Osteocyte (in vitro differentiated cells): ENCODE data around the gene CNGB1. TPM values are rescaled to one million over a fixed set of nuclear protein-coding genes. Genes with fewer than 3 reads are reported as not detected.

Experiments used
- DNase-seq: peaks from one replicate; pipeline ENCODE4 v3.0.0; 2021; ENCODE audit warnings: mixed read lengths; ENCODE audit not compliant: unreplicated experiment; ENCODE audit errors: extremely low spot score
- H3K27ac Mint-ChIP-seq: one replicate; pipeline ENCODE4 v1.8.0; 2021; ENCODE audit warnings: mild to moderate bottlenecking, mixed read lengths; ENCODE audit not compliant: unreplicated experiment
- H3K27me3 Mint-ChIP-seq: one replicate; pipeline ENCODE4 v1.8.0; 2021; ENCODE audit warnings: mixed read lengths; ENCODE audit not compliant: unreplicated experiment
- H3K36me3 Mint-ChIP-seq: one replicate; pipeline ENCODE4 v1.8.0; 2021; ENCODE audit warnings: mixed read lengths; ENCODE audit not compliant: unreplicated experiment
- H3K4me1 Mint-ChIP-seq: one replicate; pipeline ENCODE4 v1.8.0; 2021; ENCODE audit warnings: mixed read lengths; ENCODE audit not compliant: unreplicated experiment
- H3K4me3 Mint-ChIP-seq: one replicate; pipeline ENCODE4 v1.8.0; 2021; ENCODE audit warnings: mild to moderate bottlenecking, moderate library complexity, mixed read lengths; ENCODE audit not compliant: unreplicated experiment
- H3K9me3 Mint-ChIP-seq: one replicate; pipeline ENCODE4 v1.8.0; 2021; ENCODE audit warnings: mixed read lengths; ENCODE audit not compliant: unreplicated experiment
- CTCF ChIP-seq: fragments of 200-600 bp; sonication (generic); IDR thresholded peaks from 2 replicates; pipeline ENCODE4 v1.5.0; 2021; ENCODE audit warnings: antibody characterized with exemption, mild to moderate bottlenecking, moderate library complexity
- total RNA-seq: library from RNA; stranded (reverse); gene quantifications from 2 replicates; pipeline ENCODE4 v1.2.1, GENCODE V29; 2021

The CNGB1 gene
- total RNA-seq, 1 donor from 2014 or later = not detected

GRCh38 chr16:57960826-57961472, 10.0 kb downstream of the CNGB1 start:
- Mint-ChIP-seq H3K27ac (no peak overlapping the region), H3K4me3 (no peak overlapping the region), H3K4me1 (no peaks in the 10 kb centered on the region), H3K9me3 (no peaks in the 10 kb centered on the region), H3K27me3 (peaks cover 25% of the 10 kb centered on the region), H3K36me3 (no peaks in the 10 kb centered on the region)
- no peak for DNase-seq
- no peak for TF ChIP-seq CTCF

DNA sequence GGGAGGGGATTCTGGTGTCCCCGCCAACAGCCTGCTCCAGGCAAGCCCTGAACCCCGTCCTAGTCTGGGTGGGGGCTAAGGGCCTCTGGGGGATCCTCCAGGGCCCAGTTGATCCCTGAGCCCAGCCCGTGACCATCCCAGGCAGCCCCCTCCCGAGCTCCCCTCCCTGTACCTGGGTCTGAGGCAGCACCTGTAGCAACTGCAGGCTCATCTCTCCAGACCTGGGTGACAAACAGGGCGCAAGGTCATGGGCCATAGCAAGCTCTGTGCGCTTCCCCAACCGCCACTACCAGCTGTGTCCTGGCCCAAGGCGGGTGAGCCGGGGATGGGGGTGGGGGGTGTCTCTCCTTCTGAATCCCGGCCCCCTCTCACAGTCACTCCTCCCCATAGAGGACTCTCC, 10.6 kb downstream of the CNGB1 start:
- TF ChIP-seq CTCF = no peak
- no peak for DNase-seq
- Mint-ChIP-seq H3K9me3 (no peaks in the 10 kb centered on the region), H3K36me3 (no peaks in the 10 kb centered on the region), H3K4me3 (no peak overlapping the region), H3K27ac (no peak overlapping the region), H3K4me1 (no peaks in the 10 kb centered on the region), H3K27me3 (peaks cover 25% of the 10 kb centered on the region)

DNA sequence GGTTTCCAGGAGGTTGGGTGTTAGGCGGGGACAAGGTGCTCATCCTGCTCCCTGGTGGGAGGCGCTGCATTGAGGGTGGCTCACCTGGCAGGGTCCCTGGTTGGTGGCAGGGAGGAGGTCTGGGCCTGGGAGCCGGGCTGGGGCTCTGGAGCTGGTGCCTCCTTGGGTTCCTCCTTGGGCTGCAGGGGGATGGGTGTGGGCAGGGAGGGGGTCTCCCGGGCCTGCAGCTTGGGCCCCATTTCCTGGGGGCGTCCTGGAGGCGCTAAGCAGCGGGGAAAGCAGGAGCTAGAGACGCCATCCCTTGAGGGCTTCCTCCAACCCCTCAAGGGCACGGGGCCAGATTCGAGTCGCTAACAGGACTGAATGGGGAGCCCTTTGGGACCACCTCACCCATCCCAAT, 11.1 kb downstream of the CNGB1 start:
- Mint-ChIP-seq H3K27me3 (peaks cover 25% of the 10 kb centered on the region), H3K27ac (no peak overlapping the region), H3K9me3 (no peaks in the 10 kb centered on the region), H3K4me3 (no peak overlapping the region), H3K4me1 (no peaks in the 10 kb centered on the region), H3K36me3 (no peaks in the 10 kb centered on the region)
- DNase-seq = no peak
- no peak for TF ChIP-seq CTCF

DNA sequence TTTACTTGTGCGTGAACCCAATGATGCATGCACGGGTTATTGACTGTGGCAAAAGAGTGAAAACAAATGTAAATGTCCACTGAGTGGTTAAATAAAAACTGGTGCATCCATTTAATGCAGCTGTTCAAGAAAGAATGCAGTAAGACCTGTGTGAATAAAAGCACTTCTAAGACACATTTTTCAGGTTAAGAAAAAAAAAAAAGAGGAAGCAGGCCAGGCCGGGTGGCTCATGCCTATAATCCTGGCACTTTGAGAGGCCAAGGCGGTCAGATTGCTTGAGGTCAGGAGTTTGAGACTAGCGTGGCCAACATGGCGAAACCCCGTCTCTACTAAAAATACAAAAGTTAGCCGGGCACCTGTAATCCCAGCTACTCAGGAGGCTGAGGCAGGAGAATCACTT, 11.8 kb downstream of the CNGB1 start:
- DNase-seq = no peak
- Mint-ChIP-seq H3K27ac (no peak overlapping the region), H3K36me3 (no peaks in the 10 kb centered on the region), H3K4me3 (no peak overlapping the region), H3K4me1 (no peaks in the 10 kb centered on the region), H3K27me3 (peaks cover 28% of the 10 kb centered on the region), H3K9me3 (no peaks in the 10 kb centered on the region)
- no peak for TF ChIP-seq CTCF

DNA sequence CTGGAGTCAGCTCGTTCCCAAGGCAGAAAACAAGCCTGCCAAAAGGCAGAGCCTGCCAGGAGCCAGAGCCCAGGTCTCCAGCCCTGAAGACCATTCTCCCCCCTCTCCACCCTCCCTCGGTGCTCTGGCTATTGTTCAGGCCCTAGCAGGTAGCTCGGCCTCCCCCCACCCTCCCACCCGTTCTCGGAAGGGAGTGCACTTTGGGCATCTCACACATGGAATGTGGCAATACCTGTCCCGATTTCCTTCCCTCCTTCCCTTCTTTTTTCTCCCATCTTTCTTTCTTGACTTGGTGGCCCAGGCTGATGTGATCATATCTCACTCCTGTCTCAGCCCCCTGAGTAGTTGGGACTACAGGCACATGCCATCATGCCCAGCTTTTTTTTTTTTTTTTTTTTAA, 12.4 kb downstream of the CNGB1 start:
- no peak overlapping the region for H3K4me3 Mint-ChIP-seq
- H3K27ac Mint-ChIP-seq = no peak overlapping the region
- DNase-seq = no peak
- no peaks in the 10 kb centered on the region for H3K9me3 Mint-ChIP-seq
- peaks cover 29% of the 10 kb centered on the region for H3K27me3 Mint-ChIP-seq
- H3K36me3 Mint-ChIP-seq = no peaks in the 10 kb centered on the region
- TF ChIP-seq CTCF = no peak
- H3K4me1 Mint-ChIP-seq = no peaks in the 10 kb centered on the region
